Erythroblast (primary cell): Measurements from ENCODE around the gene DDX55.
"Not testable (repeated sequence)": the region's sequence is repeated elsewhere in the genome, so short reads cannot be mapped to it uniquely, and the experiment has no call there.

ENCODE experiments used
- GATA1 ChIP-seq: IDR thresholded peaks from 2 replicates; pipeline ENCODE4 v1.6.1; 2011; ENCODE audit warnings: low read depth, mild to moderate bottlenecking, control low read depth, low read length, moderate library complexity
- POLR2A ChIP-seq: IDR thresholded peaks from 2 replicates; pipeline ENCODE4 v1.6.1; 2011; ENCODE audit warnings: mild to moderate bottlenecking, low read length

DNA sequence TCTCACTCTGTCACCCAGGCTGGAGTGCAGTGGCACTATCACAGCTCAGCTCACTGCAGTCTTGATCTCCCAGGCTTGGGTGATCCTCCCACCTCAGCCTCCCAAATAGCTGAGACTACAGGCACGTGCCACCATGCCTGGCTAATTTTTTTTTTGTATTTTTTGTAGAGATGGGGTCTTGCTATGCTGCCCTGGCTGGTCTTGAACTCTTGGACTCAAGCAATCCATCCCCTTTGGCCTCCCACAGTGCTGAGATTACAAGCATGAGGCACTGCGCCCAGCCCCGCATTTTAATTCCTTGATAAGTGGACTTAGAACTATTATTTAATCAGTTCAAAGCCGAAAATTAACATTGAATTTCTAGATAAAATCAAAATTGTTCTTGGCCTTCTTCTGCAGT, 23.1 kb upstream of the DDX55 start:
- not testable (repeated sequence) for TF ChIP-seq POLR2A, GATA1
